Upper lobe of left lung (tissue), 6 donors: Measurements from ENCODE around the gene IFNA17. TPM values are rescaled to one million over a fixed set of nuclear protein-coding genes. Genes with fewer than 3 reads are reported as not detected.
"Not testable (repeated sequence)": the region's sequence is repeated elsewhere in the genome, so short reads cannot be mapped to it uniquely, and the experiment has no call there.

ENCODE experiments used
- ATAC-seq, 2 donors: fragments of 200-7000 bp; cut with Tn5 transposase; one replicate each; pipeline ENCODE4 v1.9.1; 2022; ENCODE audit warnings: mild to moderate bottlenecking in 2 of 2, moderate library complexity in 2 of 2; ENCODE audit not compliant: low FRiP score in 2 of 2
- DNase-seq, 2 donors: peaks; one replicate each; pipeline ENCODE4 v3.0.0-alpha.2; 2019 to 2020
- H3K27ac ChIP-seq, 4 donors: fragments of 200-600 bp; sonication (generic); one replicate each; pipeline ENCODE4 v1.5.1; 2016 to 2019
- H3K27me3 ChIP-seq, 4 donors: fragments of 200-600 bp; sonication (generic); one replicate each; pipeline ENCODE4 v1.5.1; 2017 to 2019
- H3K36me3 ChIP-seq, 4 donors: fragments of 200-600 bp; sonication (generic); one replicate each; pipeline ENCODE4 v1.5.1; 2016 to 2019
- H3K4me1 ChIP-seq, 4 donors: fragments of 200-600 bp; sonication (generic); one replicate each; pipeline ENCODE4 v1.5.1; 2018 to 2019
- H3K4me3 ChIP-seq, 4 donors: fragments of 200-600 bp; sonication (generic); one replicate each; pipeline ENCODE4 v1.5.1; 2017 to 2019; ENCODE audit warnings: mild to moderate bottlenecking in 2 of 4, moderate library complexity in 1 of 4
- H3K9me3 ChIP-seq, 4 donors: fragments of 200-600 bp; sonication (generic); one replicate each; pipeline ENCODE4 v1.5.1; 2018 to 2019
- WGBS, 2 donors: methylation state at CpG; one replicate each; pipeline ENCODE4 v1.1.5; 2017 to 2018; 5-methylcytosine and 5-hydroxymethylcytosine counted together
- total RNA-seq, 6 donors: library from RNA; depleted of rRNA in 4 of 6; stranded (reverse); fragments of >200 nt in 4 of 6; gene quantifications; one replicate each; pipeline versions ENCODE4 v1.1.0 to v1.2.1, GENCODE V29; 2016 to 2021
- TF ChIP-seq, protein P1 (sequence below), 6 experiments: fragments of 450-650 bp in 4 of 6; fragments of 200-600 bp in 2 of 6; sonication (generic) in 2 of 6; IDR thresholded peaks; one replicate each; pipeline ENCODE4 v1.5.1; 2016 to 2019; ENCODE audit warnings: antibody characterized with exemption in 6 of 6
- donor health status: DM: no; HTN: no; CAD: no; lungs with moderate emphysema.
- donor health status: DM: no; HTN: yes; CAD: no; lungs with severe emphysema.

The IFNA17 gene
- total RNA-seq, 6 donors from 2014 or later = not detected

DNA sequence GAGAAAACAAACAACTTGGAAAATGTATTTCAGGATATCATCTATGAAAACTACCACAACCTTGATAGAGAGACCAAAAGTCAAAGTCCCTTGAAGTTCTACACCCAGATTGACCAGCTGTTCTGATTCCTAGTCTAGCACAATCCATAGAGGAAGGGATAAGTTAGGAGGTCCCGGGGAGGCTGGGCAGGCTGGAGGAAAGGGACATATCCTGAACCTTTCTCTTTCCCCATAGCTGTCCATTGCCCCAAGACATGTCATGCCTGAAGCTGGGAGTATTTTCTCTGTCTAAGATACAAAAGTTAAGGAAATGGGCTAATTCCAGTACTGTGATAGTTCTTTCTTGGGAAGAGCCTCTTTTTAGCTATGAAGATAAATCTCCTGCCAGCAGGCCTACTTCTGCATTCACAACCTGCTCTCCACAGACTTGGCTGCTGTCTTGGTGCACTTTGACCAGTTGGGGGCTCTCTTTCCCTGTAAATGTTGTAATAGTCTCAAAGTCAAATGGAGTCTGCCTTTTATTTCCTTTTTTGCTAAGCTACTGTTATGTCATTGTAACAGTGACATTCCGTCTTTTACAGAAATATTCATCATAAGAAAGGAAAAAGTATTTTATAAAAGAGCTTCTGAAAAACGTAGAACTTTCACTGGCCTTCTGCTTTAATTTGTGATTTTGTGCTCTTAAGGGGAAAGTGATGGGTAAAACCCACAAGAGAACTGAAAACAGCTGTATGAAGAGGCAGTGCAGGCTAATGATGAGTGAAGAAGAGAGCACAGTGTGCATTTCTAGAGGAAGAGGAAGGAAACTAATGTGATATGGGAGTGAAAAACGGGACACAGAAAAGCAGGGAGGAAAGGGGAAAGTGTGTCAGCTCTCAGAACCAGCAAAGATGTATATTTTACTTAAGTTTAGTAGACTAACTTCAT lies 44.9 kb downstream of the IFNA17 start:
- not testable (repeated sequence) for H3K27me3 ChIP-seq, H3K4me1 ChIP-seq, H3K9me3 ChIP-seq, DNase-seq, H3K4me3 ChIP-seq, H3K36me3 ChIP-seq, H3K27ac ChIP-seq
- TF ChIP-seq, protein P1, sequence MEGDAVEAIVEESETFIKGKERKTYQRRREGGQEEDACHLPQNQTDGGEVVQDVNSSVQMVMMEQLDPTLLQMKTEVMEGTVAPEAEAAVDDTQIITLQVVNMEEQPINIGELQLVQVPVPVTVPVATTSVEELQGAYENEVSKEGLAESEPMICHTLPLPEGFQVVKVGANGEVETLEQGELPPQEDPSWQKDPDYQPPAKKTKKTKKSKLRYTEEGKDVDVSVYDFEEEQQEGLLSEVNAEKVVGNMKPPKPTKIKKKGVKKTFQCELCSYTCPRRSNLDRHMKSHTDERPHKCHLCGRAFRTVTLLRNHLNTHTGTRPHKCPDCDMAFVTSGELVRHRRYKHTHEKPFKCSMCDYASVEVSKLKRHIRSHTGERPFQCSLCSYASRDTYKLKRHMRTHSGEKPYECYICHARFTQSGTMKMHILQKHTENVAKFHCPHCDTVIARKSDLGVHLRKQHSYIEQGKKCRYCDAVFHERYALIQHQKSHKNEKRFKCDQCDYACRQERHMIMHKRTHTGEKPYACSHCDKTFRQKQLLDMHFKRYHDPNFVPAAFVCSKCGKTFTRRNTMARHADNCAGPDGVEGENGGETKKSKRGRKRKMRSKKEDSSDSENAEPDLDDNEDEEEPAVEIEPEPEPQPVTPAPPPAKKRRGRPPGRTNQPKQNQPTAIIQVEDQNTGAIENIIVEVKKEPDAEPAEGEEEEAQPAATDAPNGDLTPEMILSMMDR (IDR thresholded peaks at IDR 0.05) = peak in 2 of 6 experiments; percentile 7 to 16
- peak; percentile 55 to 86 for ATAC-seq
- 40 to 46% methylated on average over 4 of the region's 4 CpGs for WGBS, 2 donors

Other genes starting within 250 kb of the IFNA17 start
- gene HACD4, start 196.6 kb downstream of the IFNA17 start, total RNA-seq = 10 to 100 TPM in 2 of 6 donors, 1 to 10 TPM in 4; 2.7 to 17.7 (median 7.3) TPM
- not detected for gene IFNB1, start 150.3 kb downstream of the IFNA17 start, total RNA-seq
- not detected for gene IFNW1, start 86.4 kb downstream of the IFNA17 start, total RNA-seq
- gene IFNA21, start 61.6 kb downstream of the IFNA17 start, total RNA-seq = not detected
- gene IFNA4, start 40.6 kb downstream of the IFNA17 start, total RNA-seq = 1 to 10 TPM in 1 of 6 donors, not detected in 5; 2.1 TPM
- gene IFNA7, start 26.0 kb downstream of the IFNA17 start, total RNA-seq = not detected
- not detected for gene IFNA10, start 21.1 kb downstream of the IFNA17 start, total RNA-seq
- gene IFNA16, start 10.9 kb downstream of the IFNA17 start, total RNA-seq = not detected
- not detected for gene IFNA14, start 11.8 kb upstream of the IFNA17 start, total RNA-seq
- gene IFNA5, start 77.1 kb upstream of the IFNA17 start, total RNA-seq = under 1 TPM in 1 of 6 donors, not detected in 5; 0.23 TPM
- gene KLHL9, start 107.2 kb upstream of the IFNA17 start, total RNA-seq = 10 to 100 TPM; 14.6 to 23.7 (median 19.5) TPM
- gene IFNA6, start 122.7 kb upstream of the IFNA17 start, total RNA-seq = not detected
- not detected for gene IFNA13, start 139.8 kb upstream of the IFNA17 start, total RNA-seq
- gene IFNA2, start 157.2 kb upstream of the IFNA17 start, total RNA-seq = not detected
- gene IFNA8, start 180.9 kb upstream of the IFNA17 start, total RNA-seq = not detected
- gene IFNA1, start 212.2 kb upstream of the IFNA17 start, total RNA-seq = under 1 TPM in 2 of 6 donors, not detected in 4; 0.26 to 0.30 TPM